GM19467 (cell line): ENCODE data around the gene NKD1.

Source experiments
- ATAC-seq: cut with Tn5 transposase; IDR thresholded peaks from one replicate; pipeline ENCODE4 v1.9.1; 2021; ENCODE audit warnings: mild to moderate bottlenecking, moderate library complexity; ENCODE audit not compliant: unreplicated experiment

NKD1 gene

GRCh38 chr16:50557046-50557445 lies 8.8 kb downstream of the NKD1 start:
- ATAC-seq, result no peak

- ATAC-seq, result no peak
Measured at GRCh38 chr16:50558913-50559312, 10.7 kb downstream of the NKD1 start.

- no peak for ATAC-seq
Measured at GRCh38 chr16:50559342-50559741, 11.1 kb downstream of the NKD1 start.

- ATAC-seq, result no peak
Measured at GRCh38 chr16:50559804-50560514, 11.8 kb downstream of the NKD1 start.

- no peak for ATAC-seq
Measured at GRCh38 chr16:50560903-50561863, 13.0 kb downstream of the NKD1 start.

- ATAC-seq, result no peak
Measured at GRCh38 chr16:50562657-50563056, 14.5 kb downstream of the NKD1 start.

- ATAC-seq, result no peak
Measured at GRCh38 chr16:50563989-50564388, 15.8 kb downstream of the NKD1 start.

GRCh38 chr16:50565428-50565827 lies 17.2 kb downstream of the NKD1 start:
- no peak for ATAC-seq

- no peak for ATAC-seq
Measured at GRCh38 chr16:50566014-50566962, 18.1 kb downstream of the NKD1 start.

GRCh38 chr16:50567651-50568050 lies 19.5 kb downstream of the NKD1 start:
- ATAC-seq, result no peak

GRCh38 chr16:50568187-50568815 lies 20.1 kb downstream of the NKD1 start:
- no peak for ATAC-seq

GRCh38 chr16:50570354-50570753 lies 22.2 kb downstream of the NKD1 start:
- no peak for ATAC-seq

GRCh38 chr16:50570808-50571598 lies 22.8 kb downstream of the NKD1 start:
- no peak for ATAC-seq

GRCh38 chr16:50571786-50572185 lies 23.6 kb downstream of the NKD1 start:
- ATAC-seq, result no peak

- ATAC-seq, result no peak
Measured at GRCh38 chr16:50572700-50573099, 24.5 kb downstream of the NKD1 start.

GRCh38 chr16:50573279-50573678 lies 25.1 kb downstream of the NKD1 start:
- ATAC-seq, result no peak

- no peak for ATAC-seq
Measured at GRCh38 chr16:50573947-50574744, 25.9 kb downstream of the NKD1 start.

GRCh38 chr16:50574745-50575136 lies 26.5 kb downstream of the NKD1 start:
- no peak for ATAC-seq

GRCh38 chr16:50575743-50576142 lies 27.5 kb downstream of the NKD1 start:
- no peak for ATAC-seq
